Kidney capillary endothelial cell (primary cell): Measurements from ENCODE around the gene NFKBIZ.
A peak's percentile ranks its signal among the peaks of the same experiment; 100 is the strongest.
"Not testable (repeated sequence)": the region's sequence is repeated elsewhere in the genome, so short reads cannot be mapped to it uniquely, and the experiment has no call there.

Experiments
- DNase-seq: peaks from one replicate; pipeline ENCODE4 v3.0.0-alpha.2; 2018; ENCODE audit warnings: low spot score

The NFKBIZ gene

DNA sequence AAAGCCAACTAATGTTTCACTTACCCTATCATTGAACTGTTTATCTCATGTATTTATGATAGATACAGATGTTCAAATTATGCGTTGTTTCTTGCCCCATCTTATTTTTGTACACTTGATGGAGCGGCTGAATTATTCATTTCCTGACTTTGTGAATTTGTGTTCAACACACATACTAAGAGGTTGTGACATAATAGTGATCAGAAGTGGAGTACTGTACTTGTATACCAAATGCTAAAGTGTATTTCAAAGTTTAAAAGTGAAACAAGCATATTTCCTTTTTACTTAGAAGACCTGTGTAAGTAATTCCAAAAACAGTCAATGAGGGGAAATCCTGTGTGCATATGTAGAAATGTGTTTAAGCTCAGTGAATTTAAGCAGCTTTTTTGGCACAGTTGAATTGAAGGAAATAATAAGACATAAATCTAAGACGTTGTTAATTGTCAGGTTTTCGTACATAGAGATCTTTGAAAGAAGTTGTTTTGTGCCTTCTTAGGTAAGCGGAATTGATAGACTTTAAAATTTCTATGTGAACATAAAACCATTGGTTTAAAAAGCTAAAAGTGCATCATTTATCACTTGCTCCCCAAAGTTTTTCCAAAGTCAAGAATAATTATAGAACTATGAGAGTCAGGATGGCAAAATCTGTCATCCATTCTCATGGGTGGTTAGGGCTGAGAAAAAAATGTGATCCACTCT is 1.9 kb downstream of the NFKBIZ start:
- peak; percentile 31 for DNase-seq

DNA sequence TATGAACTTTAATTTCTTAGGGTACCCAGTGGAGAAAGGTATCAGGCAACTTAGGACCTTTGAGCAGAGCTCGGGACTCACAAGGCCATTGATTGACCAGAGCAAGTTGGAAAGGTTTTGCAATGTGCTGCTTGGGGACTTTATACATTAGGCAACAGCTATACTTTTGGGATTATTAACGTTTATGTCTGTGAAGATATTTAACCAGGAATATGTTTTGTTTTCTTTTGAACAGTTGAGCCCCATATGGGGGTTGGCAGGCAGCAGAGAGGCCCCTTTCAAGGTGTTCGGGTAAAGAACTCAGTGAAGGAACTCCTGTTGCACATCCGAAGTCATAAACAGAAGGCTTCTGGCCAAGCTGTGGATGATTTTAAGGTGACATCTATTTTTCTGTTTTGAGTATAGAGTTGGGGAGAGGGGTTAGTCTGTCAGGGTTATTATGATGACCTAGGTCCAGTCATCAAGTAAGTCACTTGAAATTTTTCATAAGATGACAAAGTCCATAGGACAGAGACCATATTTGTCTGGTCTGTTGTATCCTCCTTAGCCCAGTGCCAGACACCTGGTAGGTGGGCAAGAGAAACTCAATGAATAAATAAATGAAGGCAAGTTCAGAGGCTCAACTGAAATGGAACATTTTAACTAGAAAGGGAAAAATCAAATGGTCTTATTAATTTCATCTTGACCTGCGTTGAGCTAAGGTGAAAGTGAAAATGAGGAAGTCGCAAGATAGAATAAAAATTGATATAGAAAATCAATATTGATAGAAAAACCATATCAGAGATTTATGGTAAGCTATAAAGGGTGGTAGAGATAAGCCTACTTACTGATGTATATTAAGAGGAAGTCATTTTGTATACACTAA is 2.8 kb downstream of the NFKBIZ start:
- DNase-seq = no peak

GRCh38 chr3:101852983-101853840 is 3.9 kb downstream of the NFKBIZ start:
- DNase-seq = no peak

GRCh38 chr3:101853982-101854381 is 4.7 kb downstream of the NFKBIZ start:
- no peak for DNase-seq

GRCh38 chr3:101854608-101855304 is 5.4 kb downstream of the NFKBIZ start:
- DNase-seq = no peak

DNA sequence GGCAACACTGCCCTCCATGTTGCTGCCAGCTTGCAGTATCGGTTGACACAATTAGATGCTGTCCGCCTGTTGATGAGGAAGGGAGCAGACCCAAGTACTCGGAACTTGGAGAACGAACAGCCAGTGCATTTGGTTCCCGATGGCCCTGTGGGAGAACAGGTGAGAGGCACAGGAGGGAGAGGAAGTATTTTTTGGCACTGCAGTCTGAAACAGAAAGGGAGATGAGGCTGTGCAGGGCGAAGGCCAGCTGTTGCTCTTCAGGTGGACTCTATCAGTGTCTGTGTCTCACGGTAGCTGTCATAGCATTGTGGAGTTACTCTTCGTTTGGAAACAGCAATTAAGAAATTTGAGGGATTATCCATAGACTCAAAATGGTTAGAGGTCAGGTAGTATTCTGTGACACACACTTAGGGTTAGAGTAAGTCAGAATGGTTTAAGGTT is 8.0 kb downstream of the NFKBIZ start:
- no peak for DNase-seq

GRCh38 chr3:101858464-101859030 is 9.2 kb downstream of the NFKBIZ start:
- DNase-seq = no peak

GRCh38 chr3:101859882-101860448 is 10.7 kb downstream of the NFKBIZ start:
- no peak for DNase-seq

DNA sequence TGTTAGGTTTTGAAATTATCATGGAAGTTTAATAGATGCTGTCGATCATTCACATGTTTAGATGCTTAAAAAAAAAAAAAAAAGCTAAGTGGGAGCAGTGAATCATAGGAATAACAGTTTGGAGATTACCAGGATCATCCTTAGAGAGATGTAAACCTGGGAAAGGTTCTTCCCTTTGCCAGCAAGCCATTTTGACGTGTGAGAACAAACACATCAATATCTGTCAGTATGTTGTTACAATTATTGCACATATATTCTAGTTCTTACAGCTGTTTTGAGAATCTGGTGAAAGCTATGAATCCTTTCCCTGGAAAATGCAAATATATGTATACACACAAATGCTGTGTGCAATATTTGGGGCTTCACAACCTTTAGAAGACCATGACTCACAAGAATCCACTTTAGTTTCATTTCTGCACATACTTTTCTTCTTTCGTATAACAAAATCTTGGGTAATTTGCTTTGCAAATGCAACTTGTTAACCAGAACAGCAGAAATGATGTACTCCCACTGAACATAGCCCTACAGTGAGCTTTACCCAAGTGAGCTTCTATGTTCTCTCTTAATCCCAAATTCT is 12.0 kb downstream of the NFKBIZ start:
- DNase-seq = no peak

GRCh38 chr3:101861789-101862415 is 12.6 kb downstream of the NFKBIZ start:
- DNase-seq = no peak

DNA sequence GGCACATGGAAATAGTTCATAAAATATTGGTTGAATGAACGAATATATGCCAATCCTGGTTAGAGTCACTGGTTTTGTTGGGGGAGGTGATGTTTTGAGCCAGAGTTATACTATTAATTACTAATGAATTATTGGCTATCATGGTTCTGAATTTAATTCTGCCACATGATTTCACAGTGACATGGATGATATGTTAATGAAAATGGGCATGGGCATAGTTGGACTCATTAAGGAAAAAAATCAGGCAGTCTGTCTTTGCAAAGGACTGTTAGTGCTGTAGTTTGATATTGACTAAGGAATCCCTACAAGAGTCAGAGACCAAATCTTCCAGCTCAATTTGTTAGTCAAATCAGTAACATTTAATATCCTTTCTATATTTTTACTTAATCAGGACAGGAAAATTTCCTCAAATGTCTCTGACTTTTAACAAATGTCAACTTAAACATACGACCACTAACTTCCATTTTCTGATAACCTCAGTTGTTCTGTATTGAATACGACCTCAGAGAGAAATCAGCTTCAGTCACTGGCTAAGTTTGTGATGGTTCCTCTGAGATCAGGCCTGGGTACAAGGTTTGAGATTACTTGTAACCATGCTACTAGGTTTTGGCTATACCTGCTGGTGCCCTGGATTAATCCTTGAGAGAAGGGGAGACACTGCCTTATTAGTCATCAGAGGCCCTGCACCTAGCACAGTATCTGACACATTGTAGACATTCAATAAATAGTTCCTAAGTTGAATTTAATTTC is 13.3 kb downstream of the NFKBIZ start:
- DNase-seq = no peak

DNA sequence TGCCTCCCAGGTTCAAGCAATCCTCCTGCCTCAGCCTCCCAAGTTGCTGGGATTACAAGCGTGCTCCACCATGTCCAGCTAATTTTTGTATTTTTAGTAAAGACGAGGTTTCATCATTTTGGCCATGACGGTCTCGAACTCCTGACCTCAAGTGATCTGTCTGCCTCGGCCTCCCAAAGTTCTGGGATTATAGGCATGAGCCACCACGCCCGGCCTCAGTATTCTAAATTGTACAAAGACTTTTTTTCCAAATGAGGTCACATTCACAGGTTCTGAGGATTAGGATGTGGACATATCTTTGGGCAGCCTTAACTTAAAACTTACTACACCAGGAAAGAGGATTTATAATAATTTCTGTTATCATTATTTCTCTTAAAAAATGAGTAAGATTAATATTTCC is 15.6 kb downstream of the NFKBIZ start:
- DNase-seq = not testable (repeated sequence)

DNA sequence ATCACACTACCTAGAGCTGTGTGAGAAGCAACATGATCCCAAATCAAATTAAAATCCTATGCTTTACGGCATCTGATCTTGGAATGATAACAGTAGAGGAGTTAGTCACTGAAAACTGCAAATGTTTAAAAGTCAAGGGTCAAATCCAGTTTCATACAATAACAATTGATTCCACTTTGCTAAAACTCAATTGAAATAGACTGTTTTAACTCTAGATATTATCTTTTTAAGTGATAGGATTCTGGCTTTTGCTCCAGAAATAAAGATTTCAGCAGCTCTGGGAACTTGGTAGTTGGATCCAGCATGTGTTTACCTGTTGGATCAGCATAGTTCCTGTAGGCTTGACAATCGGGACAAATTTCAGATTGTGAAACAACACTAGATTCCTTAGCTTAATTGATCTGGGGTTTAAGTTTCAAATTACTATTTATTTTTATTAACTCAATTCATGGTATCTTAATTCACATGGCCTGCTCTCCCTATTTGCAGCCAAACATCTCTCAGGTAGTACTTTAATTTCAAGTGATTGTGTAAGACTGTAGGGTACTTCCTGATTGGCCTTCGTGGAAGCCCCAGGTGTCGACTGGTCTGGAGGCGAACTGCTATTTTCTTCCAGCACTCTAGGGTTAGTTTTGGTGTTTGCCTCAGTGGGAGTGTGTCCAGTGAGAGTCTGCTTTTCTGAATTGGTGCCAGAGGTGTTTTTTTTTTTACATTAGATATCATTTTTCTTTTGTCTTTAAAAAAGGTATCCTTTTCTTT is 16.6 kb downstream of the NFKBIZ start:
- DNase-seq = no peak

DNA sequence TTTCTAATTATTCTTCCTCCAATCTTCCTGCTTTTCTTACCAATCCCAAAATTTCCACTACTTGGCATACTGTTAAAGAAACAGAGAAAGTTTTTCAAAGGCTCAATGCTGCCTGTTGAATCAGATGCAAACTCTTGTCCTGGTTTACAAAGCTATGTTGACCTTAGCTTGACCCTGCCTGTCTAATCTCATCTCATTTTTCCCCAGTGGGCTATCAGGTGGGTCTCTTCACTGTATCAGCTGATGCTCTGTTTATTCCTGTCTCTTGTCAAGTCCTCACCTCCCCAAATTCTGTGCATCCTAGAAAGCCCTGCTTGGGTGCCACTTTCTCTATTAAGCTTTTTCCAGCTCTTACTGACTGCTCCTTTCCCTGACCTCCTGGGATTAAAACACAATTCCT is 18.2 kb downstream of the NFKBIZ start:
- no peak for DNase-seq

GRCh38 chr3:101867996-101868395 is 18.7 kb downstream of the NFKBIZ start:
- DNase-seq = no peak

DNA sequence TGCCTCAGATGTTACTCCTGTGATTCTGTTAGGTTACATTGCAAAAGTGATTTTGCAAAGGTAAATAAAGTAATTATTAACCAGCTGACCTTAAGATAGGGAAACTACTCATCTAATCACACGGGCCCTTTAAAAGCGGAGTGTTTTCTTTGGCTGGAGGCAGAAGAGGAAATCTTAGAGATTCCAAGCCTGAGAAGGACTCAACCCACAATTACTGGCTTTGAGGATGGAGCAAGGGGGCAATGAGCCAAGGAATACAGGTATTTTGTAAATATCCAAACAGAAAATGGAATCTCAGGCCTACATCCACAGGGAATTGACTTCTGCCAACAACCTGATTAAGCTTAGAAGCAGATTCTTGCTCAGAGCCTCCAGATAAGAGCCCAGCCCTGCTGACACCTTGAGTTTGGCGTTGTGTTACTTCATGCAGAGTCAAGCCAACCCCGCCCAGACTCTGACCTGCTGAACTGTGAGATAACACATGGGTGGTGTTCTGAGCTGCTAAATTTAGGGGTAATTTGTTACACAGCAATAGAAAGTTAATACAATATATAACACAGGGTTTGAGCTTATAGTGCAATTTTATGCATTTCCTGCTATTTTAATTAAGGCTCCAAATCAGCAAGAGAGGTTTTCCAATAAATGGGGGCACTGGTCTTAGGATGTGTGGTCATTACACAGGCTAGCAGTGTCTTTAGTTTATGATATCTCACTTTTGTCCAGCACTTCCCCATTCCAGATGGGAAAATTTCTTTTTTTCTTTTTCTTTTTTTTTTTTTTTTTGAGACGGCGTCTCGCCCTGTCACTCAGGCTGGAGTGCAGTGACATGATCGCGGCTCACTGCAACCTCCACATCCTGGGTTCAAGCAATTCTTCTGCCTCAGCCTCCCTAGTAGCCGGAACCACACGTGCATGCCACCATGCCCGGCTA is 19.5 kb downstream of the NFKBIZ start:
- no peak for DNase-seq

GRCh38 chr3:101870138-101870537 is 20.8 kb downstream of the NFKBIZ start:
- no peak for DNase-seq

DNA sequence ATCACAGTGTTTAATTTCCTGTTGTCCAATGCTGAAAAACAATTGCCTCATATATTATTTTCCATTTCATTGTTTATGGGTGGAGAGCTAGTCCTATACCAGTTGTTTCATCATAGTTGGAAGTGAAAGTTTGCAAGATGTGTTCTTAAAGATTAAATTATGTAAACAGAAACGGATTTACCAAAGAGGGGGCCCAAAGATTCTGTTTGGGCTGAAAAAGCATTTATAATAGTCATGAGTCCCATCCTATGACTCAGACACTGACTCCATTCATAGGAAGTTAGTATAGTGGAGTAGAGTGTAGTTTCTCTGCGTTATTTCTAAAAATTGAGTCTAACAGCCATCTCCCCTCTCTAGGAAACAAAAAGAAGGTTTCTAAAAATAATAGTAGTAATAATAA is 24.3 kb downstream of the NFKBIZ start:
- DNase-seq = peak; percentile 58
